A673 (cell line): ENCODE results near the gene XRCC6. TPM values are rescaled to one million over a fixed set of nuclear protein-coding genes. Genes with fewer than 3 reads are reported as not detected.

ENCODE experiments used
- BruUV-seq: library from RNA; stranded (reverse); fragments of 400-500 nt; replicated peaks from 2 replicates; lab custom pipeline; 2021; lab: Mats Ljungman, UMichigan
- CTCF ChIA-PET: fragments of 300-600 bp; sonication (Branson Sonifier 250); formaldehyde crosslinking; loops from one replicate; lab custom pipeline; 2022; ENCODE audit warnings: antibody characterized with exemption; lab: Charles Lee
- POLR2A ChIA-PET: fragments of 300-600 bp; sonication (Branson Sonifier 250); formaldehyde crosslinking; loops from one replicate; lab custom pipeline; 2022; ENCODE audit warnings: antibody characterized with exemption; ENCODE audit not compliant: low non-redundant PET; lab: Charles Lee
- DNase-seq: peaks from one replicate; pipeline ENCODE4 v3.0.0-alpha.2; 2015; ENCODE audit warnings: low spot score
- H3K27ac ChIP-seq: fragments of 200-600 bp; sonication (generic); 2 replicates; pipeline ENCODE4 v1.5.1; 2016; ENCODE audit warnings: mixed run types, low read depth, mild to moderate bottlenecking, mixed read lengths, antibody characterized with exemption, low read length; ENCODE audit not compliant: poor library complexity, severe bottlenecking
- H3K27me3 ChIP-seq: fragments of 200-600 bp; sonication (generic); replicated peaks from 2 replicates; pipeline ENCODE4 v1.6.1; 2017; ENCODE audit warnings: mixed run types, low read depth, mild to moderate bottlenecking, mixed read lengths, antibody characterized with exemption, low read length; ENCODE audit not compliant: insufficient read depth, poor library complexity
- H3K36me3 ChIP-seq: fragments of 200-600 bp; sonication (generic); 2 replicates; pipeline ENCODE4 v1.6.1; 2016; ENCODE audit warnings: mixed run types, mild to moderate bottlenecking, mixed read lengths, antibody characterized with exemption, low read length; ENCODE audit not compliant: insufficient read depth, poor library complexity, severe bottlenecking
- H3K4me1 ChIP-seq: fragments of 200-600 bp; sonication (generic); 2 replicates; pipeline ENCODE4 v1.6.1; 2017; ENCODE audit warnings: mixed run types, mild to moderate bottlenecking, mixed read lengths, antibody characterized with exemption, low read length; ENCODE audit not compliant: insufficient read depth, poor library complexity, severe bottlenecking
- H3K4me3 ChIP-seq: fragments of 200-600 bp; sonication (generic); 2 replicates; pipeline ENCODE4 v1.5.1; 2016; ENCODE audit warnings: low read depth, mixed run types, mild to moderate bottlenecking, mixed read lengths, low read length; ENCODE audit not compliant: poor library complexity, severe bottlenecking
- H3K9me3 ChIP-seq: fragments of 200-600 bp; sonication (generic); 2 replicates; pipeline ENCODE4 v1.6.1; 2016; ENCODE audit warnings: mixed run types, low read depth, mild to moderate bottlenecking, mixed read lengths, antibody characterized with exemption, low read length; ENCODE audit not compliant: poor library complexity, severe bottlenecking
- EZH2 ChIP-seq: fragments of 200-600 bp; sonication (generic); IDR thresholded peaks from 2 replicates; pipeline ENCODE4 v1.6.1; 2017; ENCODE audit warnings: borderline replicate concordance, low read depth, mild to moderate bottlenecking, mixed read lengths, antibody characterized with exemption, low read length; ENCODE audit not compliant: poor library complexity, severe bottlenecking
- intact Hi-C: fragments of 100-400 bp; cut with micrococcal nuclease; formaldehyde crosslinking; loops from one replicate; pipeline ENCODE4 v1.10.0; 2022; ENCODE audit not compliant: unreplicated experiment
- total RNA-seq: library from RNA; stranded (reverse); gene quantifications from 2 replicates; pipeline ENCODE4 v1.2.3, GENCODE V29; 2021
- TF ChIP-seq, protein P1 (sequence below): fragments of 300-800, 200-600 bp; sonication (generic); conservative IDR thresholded peaks from 2 replicates; pipeline ENCODE4 v1.5.1; 2017; ENCODE audit warnings: low read depth, mild to moderate bottlenecking, antibody characterized with exemption, low read length, moderate library complexity, mixed read lengths

The XRCC6 gene
- total RNA-seq, 1 experiment from 2014 or later, result 558 TPM

DNA sequence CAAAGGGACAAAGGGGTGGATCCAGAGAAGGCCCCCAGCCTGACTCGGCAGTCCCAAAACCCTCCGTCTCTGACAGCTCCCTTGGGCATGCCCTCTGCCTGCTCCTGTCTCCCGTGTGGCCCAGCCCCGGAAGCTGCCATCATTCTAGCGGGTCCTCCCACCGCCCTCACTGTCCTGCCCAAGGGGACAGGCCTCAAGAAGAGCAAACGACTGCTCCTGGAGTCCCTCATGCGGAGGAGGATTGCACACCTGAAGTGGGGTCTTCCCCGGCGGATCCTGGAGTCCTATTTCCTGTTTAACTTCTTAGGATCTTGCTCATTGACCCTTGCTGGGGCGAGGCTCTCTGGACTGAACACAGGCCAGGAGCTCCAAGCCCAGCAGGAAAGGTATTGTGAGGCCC is 75.6 kb downstream of the XRCC6 start:
- Histone ChIP-seq H3K4me3 (no peak overlapping the region), H3K27ac (peak overlapping the region; percentile 41), H3K4me1 (peaks cover 12% of the 10 kb centered on the region), H3K36me3 (peaks cover 3% of the 10 kb centered on the region), H3K9me3 (no peaks in the 10 kb centered on the region), H3K27me3 (no peaks in the 10 kb centered on the region)
- no peak for DNase-seq
- POLR2A ChIA-PET, result interaction anchor here (0.5 to 1.0 kb wide), 2 partner anchors 42 to 244 kb away, joined by 3 to 7 read pairs; no protein-coding TSS in a partner anchor
- BruUV-seq, result no TSS peak
- CTCF ChIA-PET, result interaction anchor here (0.7 to 2.2 kb wide), 19 partner anchors 8 to 747 kb away, joined by 3 to 32 read pairs (median 6); partner anchors contain the start of genes CCDC134, CENPM, SNU13 and TNFRSF13C
- TF ChIP-seq, protein P1, sequence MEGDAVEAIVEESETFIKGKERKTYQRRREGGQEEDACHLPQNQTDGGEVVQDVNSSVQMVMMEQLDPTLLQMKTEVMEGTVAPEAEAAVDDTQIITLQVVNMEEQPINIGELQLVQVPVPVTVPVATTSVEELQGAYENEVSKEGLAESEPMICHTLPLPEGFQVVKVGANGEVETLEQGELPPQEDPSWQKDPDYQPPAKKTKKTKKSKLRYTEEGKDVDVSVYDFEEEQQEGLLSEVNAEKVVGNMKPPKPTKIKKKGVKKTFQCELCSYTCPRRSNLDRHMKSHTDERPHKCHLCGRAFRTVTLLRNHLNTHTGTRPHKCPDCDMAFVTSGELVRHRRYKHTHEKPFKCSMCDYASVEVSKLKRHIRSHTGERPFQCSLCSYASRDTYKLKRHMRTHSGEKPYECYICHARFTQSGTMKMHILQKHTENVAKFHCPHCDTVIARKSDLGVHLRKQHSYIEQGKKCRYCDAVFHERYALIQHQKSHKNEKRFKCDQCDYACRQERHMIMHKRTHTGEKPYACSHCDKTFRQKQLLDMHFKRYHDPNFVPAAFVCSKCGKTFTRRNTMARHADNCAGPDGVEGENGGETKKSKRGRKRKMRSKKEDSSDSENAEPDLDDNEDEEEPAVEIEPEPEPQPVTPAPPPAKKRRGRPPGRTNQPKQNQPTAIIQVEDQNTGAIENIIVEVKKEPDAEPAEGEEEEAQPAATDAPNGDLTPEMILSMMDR, result no peak
- no peak for TF ChIP-seq EZH2
- intact Hi-C loops, result loop anchor here (2.0 kb wide), 1 partner anchor 244 kb away; no protein-coding TSS in a partner anchor

DNA sequence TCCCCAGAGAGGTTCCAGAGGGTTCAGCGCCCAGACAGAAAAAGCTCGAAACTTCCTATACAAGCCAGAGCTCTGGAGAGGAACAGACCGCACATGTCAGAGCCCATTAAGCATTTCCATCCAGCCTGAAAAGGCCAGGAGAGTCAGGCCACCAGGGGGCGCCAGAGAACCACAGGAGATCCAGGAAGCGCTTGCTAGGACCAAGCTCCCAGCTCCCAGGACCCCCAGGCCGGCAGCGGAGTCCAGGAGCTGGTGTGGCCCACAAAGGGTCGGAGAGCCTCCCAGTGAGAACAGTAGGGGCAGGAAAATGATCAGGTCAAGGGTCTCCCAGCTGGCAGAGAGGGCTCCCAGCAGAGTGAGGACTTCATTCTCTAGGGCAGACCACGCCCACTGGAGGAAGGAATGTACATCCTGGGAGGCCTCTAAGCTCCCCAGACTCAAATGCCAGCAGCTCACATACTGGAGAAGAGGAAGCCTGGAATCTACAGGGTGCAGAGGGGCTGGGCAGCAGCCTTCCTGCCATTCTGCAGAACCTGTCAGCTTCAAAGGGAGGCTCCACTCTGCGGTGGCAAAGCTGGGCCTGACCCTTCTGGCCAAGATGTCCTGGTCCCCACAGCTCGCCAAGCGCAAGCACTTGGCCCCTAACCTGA is 76.2 kb downstream of the XRCC6 start:
- H3K4me1 ChIP-seq, result peaks cover 12% of the 10 kb centered on the region
- intact Hi-C loops, result loop anchor here (2.0 kb wide), 1 partner anchor 244 kb away; no protein-coding TSS in a partner anchor
- peaks cover 3% of the 10 kb centered on the region for H3K36me3 ChIP-seq
- POLR2A ChIA-PET, result interaction anchor here (0.5 to 1.0 kb wide), 3 partner anchors 42 to 251 kb away, joined by 3 to 7 read pairs (median 6); no protein-coding TSS in a partner anchor
- no peak for TF ChIP-seq EZH2
- TF ChIP-seq, protein P1, result peak; percentile 100
- no TSS peak for BruUV-seq
- CTCF ChIA-PET, result interaction anchor here (0.5 to 2.2 kb wide), 21 partner anchors 8 to 747 kb away, joined by 3 to 32 read pairs (median 6); partner anchors contain the start of genes CCDC134, CENPM, SNU13 and TNFRSF13C
- peak overlapping the region; percentile 41 for H3K27ac ChIP-seq
- DNase-seq, result peak; percentile 92
- H3K4me3 ChIP-seq, result peak overlapping the region; percentile 17
- no peaks in the 10 kb centered on the region for H3K27me3 ChIP-seq
- H3K9me3 ChIP-seq, result no peaks in the 10 kb centered on the region

- no peaks in the 10 kb centered on the region for H3K36me3 ChIP-seq
- H3K9me3 ChIP-seq, result no peaks in the 10 kb centered on the region
- H3K4me1 ChIP-seq, result peaks cover 12% of the 10 kb centered on the region
- H3K27ac ChIP-seq, result no peak within 1 kb of the TSS
- CTCF ChIA-PET, result no interaction called here
- no TSS peak for BruUV-seq
- H3K4me3 ChIP-seq, result no peak within 1 kb of the TSS
- H3K27me3 ChIP-seq, result no peaks in the 10 kb centered on the region
- TF ChIP-seq, protein P1, result no peak
- TF ChIP-seq EZH2, result no peak
- peak; percentile 77 for DNase-seq
- intact Hi-C loops, result no loop called here
- POLR2A ChIA-PET, result no interaction called here
Observed at GRCh38 chr22:41699264-41700107, 78.4 kb downstream of the XRCC6 start, which contains the start of gene MEI1. TSS of gene MEI1 (plus strand) at chr22:41699503. CDS start at chr22:41699539, 36 bp downstream.
